ENCODE data around the gene ATP5F1B. TPM values are rescaled to one million over a fixed set of nuclear protein-coding genes. Genes with fewer than 3 reads are reported as not detected.

ATP5F1B gene
- total and polyA plus RNA-seq, 9 of the 15 experiments (the other 6 are each of a cell fraction or from before 2014, with no cell fraction given): 908 to 3,125 (median 1,482) TPM

DNA sequence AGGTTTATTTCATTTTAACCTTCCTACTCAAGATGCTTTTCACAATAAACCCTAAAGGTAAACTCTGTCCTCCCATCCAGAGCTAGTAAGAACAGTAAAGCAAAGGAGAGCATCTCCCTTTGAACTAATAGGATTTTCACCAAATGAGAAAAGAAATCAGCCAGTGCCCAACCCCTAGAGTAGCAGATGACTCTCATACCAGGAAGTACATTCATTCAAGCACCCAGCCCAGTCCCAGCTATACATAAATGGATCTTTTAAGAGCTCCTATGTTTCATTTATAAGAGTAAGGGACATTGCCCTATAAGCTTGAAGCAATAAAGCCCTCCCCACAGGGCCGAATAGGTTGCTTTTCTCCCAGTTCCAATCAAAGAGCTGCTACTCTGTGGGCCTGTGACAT is 23.2 kb downstream of the ATP5F1B start:
- no peak for FAIRE-seq
- no TSS peak for BruUV-seq (replicated peaks)
- ATAC-seq: no peak

DNA sequence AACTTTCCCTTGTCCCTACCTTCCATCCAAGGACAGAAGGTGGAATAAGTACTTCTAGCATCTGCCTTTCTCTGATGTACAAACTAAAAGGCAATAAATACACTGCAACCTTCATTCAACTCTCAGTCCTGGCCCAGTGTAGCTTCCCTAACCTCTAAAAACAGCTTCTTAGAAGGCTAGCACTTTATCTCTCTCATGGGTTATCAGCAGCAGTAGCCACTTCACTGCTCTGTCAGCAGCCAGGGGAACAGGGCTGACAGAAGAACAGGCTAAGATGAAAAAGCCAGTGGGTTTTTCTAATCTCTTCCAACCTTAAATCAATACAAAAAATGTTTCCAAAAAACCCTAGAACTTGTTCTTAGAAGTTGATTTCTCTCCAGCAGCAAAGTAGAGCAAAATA is 28.9 kb downstream of the ATP5F1B start:
- no peak overlapping the region for H3K4me3 ChIP-seq
- peak; percentile 77 for FAIRE-seq
- peaks cover 3% of the 10 kb centered on the region for H3K9me1 ChIP-seq (ENCODE audit: control insufficient read depth, insufficient read depth, low read length)
- no peaks in the 10 kb centered on the region for H3K27me3 ChIP-seq (ENCODE audit: control insufficient read depth in 2 of 2, insufficient read depth in 2 of 2, low read length in 2 of 2)
- BruUV-seq (replicated peaks): no TSS peak
- peaks cover 56% of the 10 kb centered on the region for H3K79me2 ChIP-seq (ENCODE audit: control insufficient read depth, insufficient read depth, low read length)
- intact Hi-C loops (cut with micrococcal nuclease): no loop called here
- H3K4me2 ChIP-seq (ENCODE audit: insufficient read depth, low read length): no peak overlapping the region
- in situ Hi-C loops (cut with MboI): no loop called here
- no peak overlapping the region for H3K9ac ChIP-seq (ENCODE audit: insufficient read depth in 1 of 2, low read depth in 2 of 2, low read length in 2 of 2)
- peaks cover 7% of the 10 kb centered on the region for H4K20me1 ChIP-seq (replicated peaks; ENCODE audit: control insufficient read depth, insufficient read depth, low read length)
- no peaks in the 10 kb centered on the region for H3K9me3 ChIP-seq (replicated peaks; ENCODE audit: control insufficient read depth, insufficient read depth, low read depth, low read length)
- H3K36me3 ChIP-seq (ENCODE audit: control insufficient read depth, insufficient read depth, low read length): peaks cover 87% of the 10 kb centered on the region
- H3K27ac ChIP-seq (ENCODE audit: extremely low read depth, low read depth, low read length): peak overlapping the region; percentile 15; the same call in 1 of the 3 replicates
- ChIA-PET CTCF (ENCODE audit: low intra/inter-chr PET ratio) (no interaction called here), POLR2A (interaction anchor here (0.8 to 1.8 kb wide), 3 partner anchors 9 to 11 kb away, joined by 4 to 9 read pairs (median 7); no protein-coding TSS in a partner anchor)
- 0 out of 2 replicates have a peak, but pooled peaks have one; percentile 18 for TF ChIP-seq DPF2 (IDR thresholded peaks at IDR 0.05)
- TF ChIP-seq ARID1B (IDR thresholded peaks at IDR 0.05): peak; percentile 23; the same call in 1 of the 2 replicates
- 0 out of 4 replicates have a peak, but pooled peaks of 1 of the 2 experiments have one; percentile 13 for TF ChIP-seq RCOR1 (IDR thresholded peaks at IDR 0.05; ENCODE audit: borderline replicate concordance in 1 of 2, low read depth in 2 of 2, low read length in 2 of 2)
- TF ChIP-seq, protein P1, sequence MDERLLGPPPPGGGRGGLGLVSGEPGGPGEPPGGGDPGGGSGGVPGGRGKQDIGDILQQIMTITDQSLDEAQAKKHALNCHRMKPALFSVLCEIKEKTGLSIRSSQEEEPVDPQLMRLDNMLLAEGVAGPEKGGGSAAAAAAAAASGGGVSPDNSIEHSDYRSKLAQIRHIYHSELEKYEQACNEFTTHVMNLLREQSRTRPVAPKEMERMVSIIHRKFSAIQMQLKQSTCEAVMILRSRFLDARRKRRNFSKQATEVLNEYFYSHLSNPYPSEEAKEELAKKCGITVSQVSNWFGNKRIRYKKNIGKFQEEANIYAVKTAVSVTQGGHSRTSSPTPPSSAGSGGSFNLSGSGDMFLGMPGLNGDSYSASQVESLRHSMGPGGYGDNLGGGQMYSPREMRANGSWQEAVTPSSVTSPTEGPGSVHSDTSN (CRISPR knock-in tag; IDR thresholded peaks at IDR 0.05; ENCODE audit: low read depth): no peak
- TF ChIP-seq, protein P1 (tag; conservative IDR thresholded peaks at IDR 0.05; ENCODE audit: low read depth): 0 out of 2 replicates have a peak, but pooled peaks have one; percentile 34
- no peak for TF ChIP-seq ZNF384 (IDR thresholded peaks at IDR 0.05; ENCODE audit: low read depth, low read length)
- TF ChIP-seq PHB (CRISPR knock-in tag; IDR thresholded peaks at IDR 0.05): no peak
- peak; percentile 49 for TF ChIP-seq TCF3 (CRISPR knock-in tag; IDR thresholded peaks at IDR 0.05)
- peak; percentile 60 for TF ChIP-seq MEIS2 (IDR thresholded peaks at IDR 0.05; ENCODE audit: partially characterized antibody)
- TF ChIP-seq FOXK2 (conservative IDR thresholded peaks at IDR 0.05 in 1 of 2, IDR thresholded peaks at IDR 0.05 in 1 of 2; ENCODE audit: low read depth in 2 of 2): no peak
- H2AFZ ChIP-seq (ENCODE audit: low read depth, low read length): no peak overlapping the region
- H3K4me1 ChIP-seq (replicated peaks in 1 of 2; ENCODE audit: control insufficient read depth in 2 of 2, insufficient read depth in 2 of 2, low read length in 2 of 2): peaks cover 0 to 7% of the 10 kb centered on the region in 2 experiments; a peak in 2 of 5 replicates
- peak; percentile 87 for ATAC-seq
- DNase-seq (ENCODE audit: extremely low read depth in 1 of 4, low spot score in 3 of 4): peak in 1 of 4 experiments; percentile 49

More for the DNA sequence above, 23.2 kb downstream of the ATP5F1B start:
- Histone ChIP-seq H3K4me1 (replicated peaks in 1 of 2; ENCODE audit: control insufficient read depth in 2 of 2, insufficient read depth in 2 of 2, low read length in 2 of 2) (peaks cover 0 to 15% of the 10 kb centered on the region in 2 experiments; a peak in 3 of 5 replicates), H3K27ac (ENCODE audit: extremely low read depth, low read depth, low read length) (no peak overlapping the region), H2AFZ (ENCODE audit: low read depth, low read length) (no peak overlapping the region), H3K9me1 (ENCODE audit: control insufficient read depth, insufficient read depth, low read length) (peaks cover 5% of the 10 kb centered on the region), H3K36me3 (ENCODE audit: control insufficient read depth, insufficient read depth, low read length) (peaks cover 76% of the 10 kb centered on the region), H3K79me2 (ENCODE audit: control insufficient read depth, insufficient read depth, low read length) (peaks cover 93% of the 10 kb centered on the region), H3K4me3 (no peak overlapping the region), H3K4me2 (ENCODE audit: insufficient read depth, low read length) (no peak overlapping the region), H3K9ac (ENCODE audit: insufficient read depth in 1 of 2, low read depth in 2 of 2, low read length in 2 of 2) (no peak overlapping the region), H3K9me3 (replicated peaks; ENCODE audit: control insufficient read depth, insufficient read depth, low read depth, low read length) (no peaks in the 10 kb centered on the region), H3K27me3 (ENCODE audit: control insufficient read depth in 2 of 2, insufficient read depth in 2 of 2, low read length in 2 of 2) (no peaks in the 10 kb centered on the region), H4K20me1 (replicated peaks; ENCODE audit: control insufficient read depth, insufficient read depth, low read length) (no peaks in the 10 kb centered on the region; the same call in none of the 2 replicates)
- intact Hi-C loops (cut with micrococcal nuclease) (no loop called here), in situ Hi-C loops (cut with MboI) (no loop called here)
- ChIA-PET POLR2A (interaction anchor here (0.6 to 1.8 kb wide), 5 partner anchors 12 to 23 kb away, joined by 3 to 9 read pairs (median 4); partner anchors contain the start of gene ATP5F1B), CTCF (ENCODE audit: low intra/inter-chr PET ratio) (interaction anchor here (0.8 kb wide), 1 partner anchor 12 kb away, joined by 3 read pairs; no protein-coding TSS in a partner anchor)
- TF ChIP-seq MIER1 (IDR thresholded peaks at IDR 0.05; ENCODE audit: low read depth): no peak
- DNase-seq (ENCODE audit: extremely low read depth in 1 of 4, low spot score in 3 of 4): no peak
- WGBS (ENCODE audit: insufficient coverage, low coverage, missing lambda C conversion rate): 100% methylated on average over 1 of the region's 1 CpG
